Left cardiac atrium (tissue), 4 donors: ENCODE measurements around the gene ZNF197. TPM values are rescaled to one million over a fixed set of nuclear protein-coding genes. Genes with fewer than 3 reads are reported as not detected.
A peak's percentile ranks its signal among the peaks of the same experiment; 100 is the strongest.
"Not testable (repeated sequence)": the region's sequence is repeated elsewhere in the genome, so short reads cannot be mapped to it uniquely, and the experiment has no call there.

ENCODE experiments used
- ATAC-seq, 2 donors: fragments of 200-7000 bp; cut with Tn5 transposase; one replicate each; pipeline ENCODE4 v1.9.1; 2020; ENCODE audit warnings: mild to moderate bottlenecking in 2 of 2, moderate library complexity in 2 of 2
- DNase-seq: peaks from one replicate; pipeline ENCODE4 v3.0.0-alpha.2; 2020
- intact Hi-C, 2 donors: fragments of 100-400 bp; cut with DNase I; formaldehyde crosslinking; loops; one replicate each; pipeline versions ENCODE4 v1.14.1 to v1.15.1; 2022 to 2023
- total RNA-seq, 2 donors: library from RNA; stranded (reverse); fragmentation: NEBNext Ultra II Directional; extraction: Animal tissue kit (Norgen Biotek cat#: 25700); gene quantifications; one replicate each; pipeline ENCODE4 v1.2.1, GENCODE V29; 2021
- donor health status: DM: no; HTN: yes; CAD: no.
- donor health status: DM: no; HTN: yes; CAD: no; lungs with severe emphysema.
- donor health status: DM: yes; HTN: yes; CAD: no.
- donor health status: Dilated cardiomyopathy.

Gene ZNF197
- total RNA-seq, 2 donors from 2014 or later = 10.7 to 13.1 TPM

- ATAC-seq = no peak
- DNase-seq = no peak
- intact Hi-C loops = no loop called here
These were observed 29.2 kb downstream of the ZNF197 start for GRCh38 chr3:44654039-44654438.

- intact Hi-C loops = no loop called here
- DNase-seq = no peak
- ATAC-seq = no peak
These were observed 34.2 kb downstream of the ZNF197 start for GRCh38 chr3:44659015-44659414.

GRCh38 chr3:44659434-44659833 lies 34.6 kb downstream of the ZNF197 start:
- ATAC-seq (no peak), DNase-seq (no peak)
- intact Hi-C loops = no loop called here

GRCh38 chr3:44661189-44661588 lies 36.4 kb downstream of the ZNF197 start:
- intact Hi-C loops = no loop called here
- no peak for ATAC-seq
- no peak for DNase-seq

- intact Hi-C loops = no loop called here
- no peak for ATAC-seq
- DNase-seq = no peak
These were observed 40.3 kb downstream of the ZNF197 start for GRCh38 chr3:44665173-44665572.

GRCh38 chr3:44666346-44666745 lies 41.5 kb downstream of the ZNF197 start:
- intact Hi-C loops = no loop called here
- ATAC-seq (no peak), DNase-seq (no peak)

GRCh38 chr3:44669760-44670159 lies 44.9 kb downstream of the ZNF197 start:
- ATAC-seq (no peak), DNase-seq (no peak)
- intact Hi-C loops = no loop called here

- intact Hi-C loops, ATAC-seq, DNase-seq: not testable (repeated sequence)
These were observed 48.6 kb downstream of the ZNF197 start for GRCh38 chr3:44673466-44673865.

GRCh38 chr3:44674211-44674610 lies 49.4 kb downstream of the ZNF197 start:
- intact Hi-C loops = no loop called here
- ATAC-seq (no peak), DNase-seq (no peak)

GRCh38 chr3:44678480-44679116 lies 53.8 kb downstream of the ZNF197 start:
- DNase-seq = no peak
- intact Hi-C loops = no loop called here
- no peak for ATAC-seq

GRCh38 chr3:44680921-44681455 lies 56.2 kb downstream of the ZNF197 start:
- intact Hi-C loops = no loop called here
- ATAC-seq = no peak

GRCh38 chr3:44682182-44682896 lies 57.5 kb downstream of the ZNF197 start:
- ATAC-seq (no peak), DNase-seq (no peak)
- intact Hi-C loops = no loop called here

More at GRCh38 chr3:44680921-44681455, 56.2 kb downstream of the ZNF197 start:
- no peak for DNase-seq

GRCh38 chr3:44685128-44685800 lies 60.4 kb downstream of the ZNF197 start:
- peak; percentile 98 to 99 for ATAC-seq
- intact Hi-C loops = no loop called here

GRCh38 chr3:44687898-44688297 lies 63.1 kb downstream of the ZNF197 start:
- intact Hi-C loops = no loop called here
- no peak for DNase-seq
- ATAC-seq = no peak

More at GRCh38 chr3:44685128-44685800, 60.4 kb downstream of the ZNF197 start:
- peak; percentile 89 for DNase-seq

Other genes with a start within 250 kb of the ZNF197 start
- gene ZNF445, start 147.4 kb upstream of the ZNF197 start, total RNA-seq = 10 to 100 TPM; 11.1 to 13.5 TPM
- gene ZKSCAN7, start 69.8 kb upstream of the ZNF197 start, total RNA-seq = 1 to 10 TPM; 2.8 TPM
- gene ZNF660, start 40.1 kb upstream of the ZNF197 start, total RNA-seq = 1 to 10 TPM; 1.8 to 2.5 TPM
- gene ZNF35, start 23.7 kb downstream of the ZNF197 start, total RNA-seq = 10 to 100 TPM in 1 of 2 donors, 1 to 10 TPM in 1; 4.9 to 13.5 TPM
- 1 to 10 TPM; 3.4 to 4.4 TPM for gene ZNF502, start 87.6 kb downstream of the ZNF197 start, total RNA-seq
- gene ZNF501, start 104.6 kb downstream of the ZNF197 start, total RNA-seq = 1 to 10 TPM; 4.0 to 5.0 TPM
- 10 to 100 TPM; 26.2 to 27.0 TPM for gene KIAA1143, start 136.6 kb downstream of the ZNF197 start, total RNA-seq
- gene KIF15, start 136.8 kb downstream of the ZNF197 start, total RNA-seq = 1 to 10 TPM in 1 of 2 donors, under 1 TPM in 1; 0.34 to 1.4 TPM
- gene TMEM42, start 236.9 kb downstream of the ZNF197 start, total RNA-seq = 10 to 100 TPM in 1 of 2 donors, 1 to 10 TPM in 1; 7.4 to 10.4 TPM
- not detected for gene TGM4, start 249.6 kb downstream of the ZNF197 start, total RNA-seq